Right lobe of liver (tissue), 4 donors: Measurements from ENCODE around the gene MYOM1.

Experiments
- CTCF ChIP-seq, 4 donors: fragments of 200-600 bp in 3 of 4; fragments of 450-650 bp in 1 of 4; IDR thresholded peaks; one replicate each; pipeline versions ENCODE4 v1.5.1 to v1.8.0; 2016 to 2022; ENCODE audit warnings: antibody characterized with exemption in 4 of 4, mild to moderate bottlenecking in 2 of 4
- POLR2A ChIP-seq: fragments of 450-650 bp; IDR thresholded peaks from one replicate; pipeline ENCODE4 v1.6.1; 2017; ENCODE audit warnings: antibody characterized with exemption, mild to moderate bottlenecking
- donor health status: DM: no; HTN: no; CAD: no.
- donor health status: DM: no; HTN: no; CAD: no.
- donor health status: DM: no; HTN: yes; CAD: no.

- TF ChIP-seq CTCF (IDR thresholded peaks at IDR 0.05) (no peak), POLR2A (no peak)
Measured at GRCh38 chr18:3189884-3190283, 29.9 kb downstream of the MYOM1 start.
